Effector CD8-positive, alpha-beta T cell (primary cell): ENCODE results near the gene TIGIT.

ENCODE experiments used
- DNase-seq: peaks from one replicate; lab custom pipeline; 2025; lab: John Stamatoyannopoulos, UW

Gene TIGIT

GRCh38 chr3:114351123-114351821, 57.4 kb downstream of the TIGIT start:
- DNase-seq, result no peak

- DNase-seq, result no peak
Observed at GRCh38 chr3:114351822-114352145, 58.0 kb downstream of the TIGIT start.

GRCh38 chr3:114355653-114356052, 61.8 kb downstream of the TIGIT start:
- no peak for DNase-seq

GRCh38 chr3:114356066-114356465, 62.2 kb downstream of the TIGIT start:
- DNase-seq, result no peak

- no peak for DNase-seq
Observed at GRCh38 chr3:114356525-114356924, 62.7 kb downstream of the TIGIT start.
